AG08396 (cell line): ENCODE results near the gene TEKTIP1.
"Not testable (repeated sequence)": the region's sequence is repeated elsewhere in the genome, so short reads cannot be mapped to it uniquely, and the experiment has no call there.

Source experiments
- DNase-seq: peaks from one replicate; pipeline ENCODE4 v3.0.0; 2012; ENCODE audit warnings: low spot score, mixed read lengths

TEKTIP1 gene

DNA sequence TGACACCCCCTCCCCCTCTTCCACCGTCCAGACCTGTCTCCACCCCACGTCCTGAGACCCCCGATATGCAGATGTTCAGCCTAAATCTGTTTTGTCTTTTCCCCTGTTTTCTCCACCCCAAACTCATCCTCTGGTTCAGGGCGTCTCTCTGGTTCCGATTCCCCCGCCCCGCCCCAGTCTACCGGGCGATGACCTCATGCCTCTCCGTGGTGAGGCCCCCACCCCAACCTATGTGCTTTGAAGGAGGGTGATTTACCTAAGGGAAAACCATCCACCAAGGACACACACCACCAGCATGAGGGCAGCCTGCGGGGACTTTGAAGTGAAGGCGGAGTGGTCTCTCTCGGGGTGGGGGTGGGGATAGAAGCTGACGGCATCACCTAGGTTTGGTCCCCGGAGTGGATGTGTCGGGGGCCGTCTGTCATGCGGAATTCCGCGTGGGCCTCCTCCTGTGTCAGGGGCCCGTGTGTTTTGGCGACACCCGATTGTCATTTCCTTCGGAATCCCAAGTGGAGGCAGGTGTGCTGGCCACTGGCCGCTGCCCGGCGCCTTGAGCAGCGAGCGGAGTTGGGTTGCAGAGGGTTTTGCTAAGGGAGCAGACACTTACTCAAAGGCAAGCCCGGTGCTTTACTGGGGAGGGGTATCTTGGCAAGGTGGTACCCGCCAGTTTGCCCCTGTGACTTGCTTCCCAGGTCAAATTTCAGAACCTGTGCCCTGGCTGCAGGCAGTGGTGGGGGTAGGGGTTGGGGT lies 31.4 kb upstream of the TEKTIP1 start:
- DNase-seq: no peak

DNA sequence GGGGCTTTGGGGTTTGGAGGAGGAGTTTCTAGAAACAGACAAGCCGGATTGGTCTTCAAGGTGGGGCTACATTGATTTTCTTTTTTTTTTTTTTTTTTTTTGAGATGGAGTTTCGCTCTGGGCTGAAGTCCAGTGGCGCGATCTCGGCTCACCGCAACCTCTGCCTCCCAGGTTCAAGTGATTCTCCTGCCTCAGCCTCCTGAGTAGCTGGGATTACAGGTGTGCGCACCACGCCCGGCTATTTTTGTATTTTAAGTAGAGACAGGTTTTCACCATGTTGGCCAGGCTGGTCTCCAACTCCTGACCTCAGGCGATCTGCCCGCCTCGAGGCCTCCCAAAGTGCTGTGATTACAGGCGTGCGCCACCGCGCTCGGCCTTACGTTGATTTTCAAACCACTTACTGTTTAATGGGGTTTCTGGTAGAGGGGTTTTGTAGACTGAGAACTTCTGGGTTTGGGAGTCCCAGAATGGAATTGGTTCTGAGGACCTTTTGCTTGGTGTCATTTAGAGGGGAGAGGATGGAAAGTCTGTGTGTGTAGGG lies 30.8 kb upstream of the TEKTIP1 start:
- DNase-seq: not testable (repeated sequence)

DNA sequence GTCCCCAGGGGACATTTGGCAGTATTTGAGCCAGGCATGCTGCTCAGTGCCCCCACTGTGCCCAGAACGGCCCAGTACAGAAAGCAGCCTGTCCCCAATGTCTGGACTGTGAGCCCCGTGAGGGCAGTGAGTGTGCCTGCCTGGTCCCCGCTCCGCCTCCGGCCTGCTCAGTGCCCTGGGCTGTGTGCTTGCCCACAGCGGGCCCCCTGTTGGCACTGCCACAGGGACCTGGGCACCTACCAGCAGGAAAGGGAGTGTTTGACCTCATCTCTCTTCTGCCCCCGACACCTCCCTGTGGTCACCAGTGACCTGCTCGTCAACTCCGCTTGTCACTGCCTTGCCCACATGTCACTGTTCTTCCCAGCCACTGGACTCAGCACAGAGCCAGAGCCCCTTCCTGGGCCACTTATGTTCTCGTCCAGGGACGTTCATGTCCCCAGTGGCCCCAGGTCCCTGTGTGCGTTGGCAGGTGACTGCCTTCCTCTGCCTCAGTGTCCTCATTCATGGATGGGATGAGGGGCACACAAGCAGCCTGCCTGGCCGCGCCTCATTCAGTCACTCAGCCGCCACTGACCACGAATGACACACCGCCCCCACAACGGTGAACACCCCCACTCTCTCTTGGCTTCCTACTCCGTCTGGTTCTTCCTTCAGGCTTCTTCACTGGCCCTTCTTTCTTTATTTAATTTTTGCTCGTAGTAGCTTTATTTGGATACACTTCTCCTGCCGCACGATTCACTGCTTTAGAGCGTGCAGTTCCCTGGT lies 30.0 kb upstream of the TEKTIP1 start:
- no peak for DNase-seq

DNA sequence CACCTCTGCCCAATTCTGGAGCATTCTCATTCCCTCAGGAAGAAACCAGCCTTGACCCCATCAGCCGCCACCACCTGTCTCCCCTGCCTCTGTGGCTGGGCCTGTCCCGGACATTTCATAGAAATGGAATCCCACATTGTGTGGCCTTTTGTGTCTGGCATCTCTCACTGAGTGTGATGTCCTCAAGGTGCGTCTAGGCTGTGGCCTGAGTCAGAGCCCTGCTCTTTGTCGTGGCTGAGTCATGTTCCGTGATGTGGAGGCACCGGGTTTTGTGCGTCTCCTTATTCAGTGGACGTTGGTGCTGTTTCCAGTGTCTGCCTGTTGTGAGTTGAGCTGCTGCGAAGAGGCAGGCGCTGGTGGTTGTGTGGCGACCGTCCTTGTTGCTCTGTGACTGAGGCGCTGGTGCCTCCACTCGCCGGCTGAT lies 29.4 kb upstream of the TEKTIP1 start:
- peak; percentile 71 for DNase-seq

DNA sequence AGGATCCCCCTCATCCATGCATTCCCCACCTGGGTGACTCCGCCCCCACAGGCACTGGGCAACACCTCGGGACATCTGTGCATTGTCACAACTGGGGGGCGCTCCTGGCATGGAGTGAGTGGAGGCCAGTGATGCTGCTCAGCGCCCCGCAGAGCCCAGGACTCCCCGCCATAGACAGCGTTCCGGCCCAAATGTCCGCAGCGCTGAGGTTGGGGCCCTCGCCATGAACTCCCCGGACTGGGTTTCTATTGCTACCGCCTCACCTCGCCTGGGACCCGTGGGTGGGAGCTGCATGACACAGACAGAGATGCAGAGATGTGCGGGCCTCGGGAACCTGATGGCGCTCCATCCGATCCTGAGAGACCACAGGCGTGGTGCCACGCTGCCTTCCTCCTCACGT lies 28.2 kb upstream of the TEKTIP1 start:
- DNase-seq: no peak

DNA sequence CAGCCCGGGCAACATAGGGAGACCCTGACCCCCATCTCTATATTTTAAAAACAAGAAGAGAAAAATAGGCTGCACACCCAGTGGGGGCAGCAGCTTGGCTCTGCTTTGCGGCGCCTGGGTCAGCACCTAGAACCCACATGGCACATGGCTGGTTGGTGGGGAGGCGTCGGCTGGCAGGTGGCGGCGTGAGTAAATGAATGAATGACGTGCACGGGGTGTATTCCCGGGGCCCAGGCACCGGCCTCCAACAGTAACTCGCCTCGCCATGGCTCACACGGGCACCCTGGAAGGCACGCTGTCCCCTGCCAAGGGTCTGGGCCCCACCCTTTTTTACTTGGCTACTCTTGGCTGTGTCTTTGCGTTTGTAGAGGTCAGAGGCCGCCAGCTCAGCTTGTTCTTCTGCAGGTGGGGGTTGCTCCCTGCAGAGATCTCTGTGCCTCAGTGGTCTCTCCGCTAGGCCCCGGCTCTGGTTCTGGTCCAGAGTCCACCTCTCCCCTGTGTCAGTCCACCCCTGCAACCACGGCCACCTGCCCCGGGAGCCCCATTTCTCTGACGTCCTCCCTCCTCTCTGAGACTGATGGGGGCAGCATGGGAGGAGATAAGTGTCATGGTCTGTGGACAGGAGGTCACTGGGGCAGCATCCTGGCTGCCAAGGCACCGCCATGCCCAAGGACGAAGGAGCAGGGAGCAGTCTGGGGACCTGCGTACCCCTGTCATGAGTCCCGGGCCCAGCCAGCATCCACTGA lies 27.3 kb upstream of the TEKTIP1 start:
- DNase-seq: no peak

DNA sequence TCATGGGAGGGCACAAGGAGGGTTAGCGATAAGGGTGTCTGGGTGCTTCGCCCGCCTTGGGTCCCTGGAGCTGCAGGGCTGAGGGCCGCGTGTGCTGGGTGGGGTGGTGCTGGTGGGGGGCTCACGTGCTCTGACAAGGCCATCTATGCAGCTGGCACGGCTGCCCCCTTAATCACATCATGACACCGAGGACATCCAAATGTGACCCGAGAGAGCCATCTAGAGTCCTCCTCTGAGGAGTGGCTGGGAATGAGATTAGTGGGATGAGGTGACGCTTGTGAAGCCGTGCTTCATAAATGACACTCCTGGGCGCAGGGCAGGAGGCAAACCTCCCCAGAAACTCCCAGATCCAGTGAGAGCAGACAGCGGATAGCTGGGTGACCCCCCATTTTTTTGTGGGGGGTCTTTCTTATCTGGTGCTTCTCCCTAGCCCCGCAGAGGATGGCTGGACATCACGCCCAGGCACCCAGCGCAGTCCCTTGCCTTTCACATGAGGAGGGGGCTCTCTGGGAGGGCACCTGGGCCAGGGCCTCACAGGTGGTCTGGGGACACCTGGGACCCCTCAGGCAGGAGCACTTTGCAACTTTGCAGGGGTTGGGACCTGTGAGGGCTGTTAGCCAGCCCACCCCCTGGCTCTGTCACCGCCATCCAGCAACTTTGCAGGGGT lies 26.3 kb upstream of the TEKTIP1 start:
- no peak for DNase-seq

DNA sequence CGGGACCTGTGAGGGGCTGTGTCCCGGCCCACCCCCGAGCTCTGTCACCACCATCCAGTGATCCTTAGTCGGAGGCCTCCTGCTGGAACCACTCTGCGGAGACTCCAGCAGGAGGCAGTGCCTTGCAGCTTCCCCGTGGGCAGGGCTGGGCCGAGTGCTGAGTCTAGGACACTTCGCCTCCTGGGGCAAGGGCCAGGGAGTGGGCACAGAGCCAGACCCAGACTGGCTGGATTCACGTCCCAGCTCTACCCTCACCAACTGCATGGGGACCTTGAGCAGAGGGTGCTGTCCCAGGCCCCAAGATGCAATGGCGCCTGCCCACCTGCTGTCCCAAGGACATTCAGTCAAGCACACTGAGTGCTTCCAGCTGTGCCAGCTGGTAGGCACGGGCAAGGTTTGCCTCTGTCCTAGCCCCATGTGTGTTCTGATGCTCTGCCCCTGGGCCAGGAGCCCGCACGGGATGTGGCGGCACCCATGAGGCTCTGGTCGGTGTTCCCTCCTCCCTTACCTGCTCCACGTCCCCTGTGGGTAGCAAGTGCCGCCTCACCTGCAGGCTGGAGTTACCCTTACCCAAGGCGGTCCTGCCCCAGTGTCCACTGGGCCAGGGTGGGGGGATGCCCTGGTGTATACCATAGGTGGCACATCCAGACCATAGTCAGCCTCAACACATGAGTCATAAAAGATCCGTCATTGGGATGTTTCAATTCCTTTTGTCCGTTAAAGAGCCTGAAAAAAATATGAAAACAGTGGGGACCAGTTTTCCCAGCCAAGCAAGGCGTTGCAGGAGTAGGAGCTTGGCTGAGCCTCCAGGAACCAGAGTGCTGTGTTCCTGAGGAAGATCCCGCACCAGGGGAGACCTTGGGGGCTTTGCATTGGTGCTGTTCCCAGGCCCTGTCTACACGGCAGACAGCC lies 25.5 kb upstream of the TEKTIP1 start:
- no peak for DNase-seq

DNA sequence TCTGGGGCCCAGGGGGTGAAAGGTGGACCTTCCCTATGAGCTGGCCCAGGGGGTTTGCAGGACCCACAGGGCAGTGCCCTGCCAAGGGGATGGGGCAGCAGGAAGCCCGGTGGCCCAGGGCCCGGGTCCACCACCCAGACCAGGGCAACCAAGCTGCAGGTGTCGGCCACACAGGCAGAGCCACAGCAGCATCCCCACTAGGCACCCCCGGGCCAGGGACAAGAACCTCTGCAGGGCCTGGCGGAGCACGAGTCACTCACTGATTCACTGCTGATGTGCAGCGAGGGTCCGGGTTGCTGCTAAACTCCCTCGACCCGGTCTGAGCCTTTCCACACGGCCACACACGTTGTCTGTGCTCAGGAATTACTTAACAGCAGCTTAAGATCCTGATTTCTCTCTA lies 24.0 kb upstream of the TEKTIP1 start:
- no peak for DNase-seq

DNA sequence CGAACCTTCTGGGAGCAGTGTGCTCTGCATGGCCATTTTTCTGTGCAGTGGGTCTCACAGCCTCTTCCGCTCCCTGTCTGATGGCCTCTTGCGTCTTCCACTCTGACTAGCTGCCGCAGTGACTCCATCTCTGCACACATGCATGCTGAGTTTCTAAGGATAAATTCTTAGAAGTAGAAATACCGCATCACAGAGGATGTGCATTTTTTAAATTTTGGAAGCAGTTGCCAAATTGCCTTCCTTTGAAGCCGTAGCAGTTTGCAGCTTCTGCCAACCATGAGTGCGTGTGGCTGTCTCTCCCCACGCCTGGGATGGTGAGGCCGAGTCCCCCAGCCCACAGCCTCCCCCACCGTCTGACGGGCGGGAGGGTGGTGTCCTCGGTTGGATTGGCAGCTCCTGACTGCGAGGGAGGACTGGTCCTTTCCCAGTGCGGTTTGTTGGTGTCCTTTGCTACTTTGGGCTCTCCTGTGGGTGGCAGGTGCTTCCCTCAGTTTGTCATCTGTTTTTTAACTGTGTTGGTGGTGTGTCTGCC lies 23.0 kb upstream of the TEKTIP1 start:
- DNase-seq: peak; percentile 65

DNA sequence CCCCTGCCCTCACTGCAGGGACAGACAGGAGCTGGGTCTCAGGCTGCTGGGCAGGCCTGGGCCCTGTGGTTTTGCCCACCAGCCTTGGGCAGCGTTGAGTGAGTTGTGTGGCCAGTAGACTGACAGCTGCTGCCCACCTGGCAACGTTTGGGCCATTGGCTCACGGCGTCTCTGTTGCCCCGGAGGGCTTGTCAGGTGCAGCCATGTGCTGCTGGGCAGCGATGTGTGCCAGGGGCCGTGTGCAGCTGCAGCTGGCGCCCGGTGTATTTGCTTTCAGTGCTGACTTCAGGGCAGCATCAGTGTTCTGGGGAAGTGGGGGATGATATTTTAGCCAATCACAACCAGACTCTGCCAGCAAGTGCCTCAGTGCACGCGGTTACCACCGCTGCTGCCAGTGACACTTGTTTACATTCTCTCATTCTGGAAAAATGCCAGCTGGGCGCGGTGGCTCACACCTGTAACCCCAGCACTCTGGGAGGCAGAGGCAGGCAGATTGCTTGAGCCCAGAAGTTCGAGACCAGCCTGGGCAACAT lies 22.2 kb upstream of the TEKTIP1 start:
- DNase-seq: no peak

DNA sequence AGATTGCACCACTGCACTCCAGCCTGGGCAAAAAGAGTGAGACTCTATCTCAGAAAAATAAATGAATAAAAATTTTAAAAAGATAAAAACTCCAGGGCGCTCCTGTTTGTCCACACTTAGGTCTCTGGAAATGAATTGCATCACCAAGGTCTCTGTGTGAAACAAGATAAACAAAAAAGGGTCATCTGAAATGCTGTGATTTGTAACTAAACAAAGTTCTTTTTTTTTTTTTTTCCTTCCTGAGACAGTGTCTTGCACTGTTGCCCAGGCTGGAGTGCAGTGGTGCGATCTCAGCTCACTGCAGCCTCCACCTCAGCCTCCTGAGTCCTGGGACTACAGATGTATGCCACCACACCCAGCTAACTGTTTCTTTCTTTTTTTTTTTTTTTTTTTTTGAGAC lies 21.3 kb upstream of the TEKTIP1 start:
- DNase-seq: no peak

DNA sequence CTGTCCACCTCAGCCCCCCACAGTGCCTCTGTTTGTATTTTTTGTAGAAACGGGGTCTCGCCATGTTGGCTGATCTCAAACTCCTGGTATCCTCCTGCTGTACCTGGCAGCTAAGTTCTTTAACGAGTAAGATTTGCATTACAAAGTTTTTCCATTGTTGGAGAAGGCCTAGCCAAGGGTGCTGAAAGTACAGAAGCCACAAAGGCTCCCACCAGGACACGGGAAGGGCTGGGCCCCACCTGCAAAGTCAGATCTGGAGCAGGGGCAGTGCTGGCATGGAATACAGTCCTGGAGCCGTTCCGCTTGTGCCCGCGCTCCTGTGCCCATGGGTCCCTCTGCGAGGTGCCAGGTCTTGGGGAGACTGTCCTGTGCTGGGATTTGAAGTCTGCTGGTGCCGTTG lies 20.7 kb upstream of the TEKTIP1 start:
- DNase-seq: no peak

DNA sequence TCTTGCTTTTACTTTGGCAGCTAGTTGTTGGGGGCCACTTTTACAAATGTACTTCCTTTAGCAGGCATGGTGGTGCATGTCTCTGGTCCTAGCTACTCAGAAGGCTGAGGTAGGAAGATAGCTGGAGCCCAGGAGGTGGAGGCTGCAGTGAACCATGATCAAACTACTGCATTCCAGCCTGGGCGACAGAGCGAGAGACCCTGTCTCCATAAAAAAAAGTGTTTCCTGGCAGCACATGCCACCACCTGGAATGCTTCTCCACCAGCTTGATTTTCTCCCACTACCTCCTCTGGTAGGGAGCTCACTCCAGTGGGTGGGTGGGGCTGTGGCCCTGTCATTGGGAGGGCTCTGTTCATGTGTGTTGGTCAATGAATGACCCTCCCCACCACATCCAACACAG lies 20.3 kb upstream of the TEKTIP1 start:
- DNase-seq: no peak

DNA sequence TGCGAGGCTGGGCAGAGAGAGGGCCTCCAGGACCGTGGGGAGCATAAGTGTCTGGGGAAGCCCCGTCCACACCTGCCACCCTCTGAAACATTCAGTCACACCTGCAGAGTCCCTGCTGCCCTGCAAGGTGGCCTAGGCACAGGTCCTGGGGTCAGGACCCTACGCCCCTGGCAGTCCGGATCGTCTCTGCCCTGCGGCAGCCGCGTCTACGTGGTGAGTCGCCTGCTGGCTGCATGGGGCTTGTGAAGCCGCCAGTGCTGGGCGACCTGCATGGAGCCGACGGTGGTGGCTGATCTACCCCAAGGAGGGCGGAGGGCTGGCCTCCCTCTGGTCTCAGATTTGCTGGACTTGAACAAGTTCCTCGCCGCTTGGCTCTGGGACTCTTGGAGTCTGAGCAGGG lies 19.8 kb upstream of the TEKTIP1 start:
- DNase-seq: no peak

DNA sequence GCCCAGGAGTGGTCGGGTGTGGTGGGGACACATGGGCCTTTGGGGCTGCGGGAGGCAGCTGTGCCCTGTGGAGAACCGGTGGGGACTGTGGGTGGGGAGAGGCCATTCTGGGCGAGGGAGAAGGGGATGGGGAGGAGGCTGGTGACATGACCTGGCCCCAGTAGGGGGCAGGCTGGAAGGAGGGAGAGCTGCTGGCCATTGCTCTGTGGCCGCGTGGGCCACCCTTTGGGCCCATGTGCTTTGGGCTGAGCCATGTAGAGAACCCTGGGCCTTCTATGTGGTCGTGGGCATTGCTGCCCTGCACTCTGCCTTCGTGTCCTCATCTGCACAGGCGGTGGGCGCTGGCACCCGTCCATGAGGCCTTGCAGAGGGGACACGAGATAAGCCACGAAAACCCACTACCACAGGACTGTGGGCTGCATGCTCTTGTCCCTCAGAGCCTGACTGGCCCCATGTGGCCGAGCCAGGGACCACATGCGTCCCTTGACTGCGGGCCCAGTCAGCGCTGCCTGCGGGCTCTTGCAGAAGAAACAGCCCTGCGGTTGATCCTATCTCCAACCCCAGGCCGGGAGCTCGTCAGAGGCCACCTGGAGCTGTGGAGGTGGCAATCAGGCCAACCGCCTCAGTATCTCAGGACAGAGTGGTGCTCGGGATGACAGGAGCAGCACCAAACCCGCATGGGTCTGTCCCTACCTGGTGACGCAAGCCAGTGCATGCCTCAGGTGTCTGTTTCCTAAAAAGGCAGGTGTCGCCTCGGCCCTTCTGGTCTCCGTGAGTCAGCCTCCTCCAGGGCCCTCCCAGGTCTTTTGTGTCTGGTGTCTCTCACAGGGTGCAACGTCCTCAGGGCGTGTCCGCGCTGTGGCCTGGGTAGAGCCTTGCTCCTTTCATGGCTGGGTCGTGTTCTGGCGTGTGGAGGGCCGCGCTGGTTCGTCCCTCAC lies 18.5 kb upstream of the TEKTIP1 start:
- no peak for DNase-seq

DNA sequence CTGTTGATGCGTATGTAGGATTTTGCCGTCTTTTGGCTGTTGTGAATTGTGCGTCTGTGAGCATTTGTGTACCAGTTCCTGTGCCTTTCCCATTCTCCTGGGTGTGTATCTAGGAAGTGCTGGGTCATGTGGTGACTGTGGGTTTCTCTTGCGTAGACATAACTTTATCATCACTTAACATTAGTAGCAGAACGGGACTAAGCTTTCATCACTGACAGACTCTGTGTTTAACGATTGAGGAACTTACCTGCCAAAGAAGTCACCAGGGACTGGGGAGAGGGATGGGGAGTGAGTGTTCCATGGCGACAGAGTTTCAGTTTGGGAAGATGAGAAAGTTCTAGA lies 17.9 kb upstream of the TEKTIP1 start:
- DNase-seq: no peak

DNA sequence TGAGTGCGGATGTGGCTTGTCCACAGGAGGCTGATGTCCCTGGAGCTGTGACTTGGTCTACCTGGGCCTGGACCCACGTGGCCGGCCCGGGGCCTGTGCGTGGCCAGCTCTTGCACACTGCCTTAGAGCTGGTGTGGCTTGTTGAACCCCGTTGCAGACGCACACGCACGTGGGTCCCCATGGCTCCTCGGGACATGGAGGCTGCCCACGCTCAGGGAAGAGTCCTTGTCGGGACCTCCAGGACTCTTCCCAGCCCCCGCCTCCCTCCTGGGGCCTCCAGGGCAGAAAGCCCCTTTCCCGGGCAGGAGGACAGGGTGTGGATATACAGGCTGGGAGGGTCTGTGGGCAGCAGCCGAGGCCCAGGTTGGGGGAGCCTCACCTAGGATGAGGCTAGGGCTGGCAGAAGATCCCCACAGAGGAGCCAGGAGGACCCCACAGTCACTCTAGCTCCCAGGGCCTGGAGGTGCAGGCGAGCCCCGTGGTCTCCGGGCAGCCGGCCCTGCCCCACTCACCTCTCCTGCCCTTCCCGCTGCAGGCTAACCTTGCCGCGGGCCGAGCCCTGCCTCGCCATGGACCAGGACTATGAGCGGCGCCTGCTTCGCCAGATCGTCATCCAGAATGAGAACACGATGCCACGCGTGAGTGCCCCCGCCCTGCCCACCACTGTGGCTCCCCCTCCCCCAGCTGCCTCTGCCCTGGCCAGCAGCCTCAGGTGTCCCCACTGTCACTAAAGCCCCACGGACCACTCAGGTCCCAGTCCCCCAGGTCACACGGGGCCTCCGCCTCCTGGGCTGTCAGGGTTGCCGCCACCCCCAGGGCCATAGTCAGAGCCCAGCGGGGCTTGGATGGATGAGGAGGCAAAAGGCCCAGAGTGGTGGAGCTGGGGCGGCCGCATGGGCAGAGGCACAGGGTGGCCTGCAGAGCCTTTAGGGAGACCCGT lies 16.3 kb upstream of the TEKTIP1 start:
- no peak for DNase-seq
